Effector memory CD4-positive, alpha-beta T cell (primary cell): ENCODE data around the gene ADPRS.

ENCODE experiments used
- DNase-seq, 3 donors: peaks; one replicate each; pipeline ENCODE4 v3.0.0-alpha.2; 2020
- H3K27ac ChIP-seq: 2 replicates; pipeline ENCODE4 v1.7.0; 2013; ENCODE audit warnings: mild to moderate bottlenecking, low read length, moderate library complexity; ENCODE audit not compliant: insufficient read depth, poor library complexity, severe bottlenecking
- H3K27me3 ChIP-seq: replicated peaks from 2 replicates; pipeline ENCODE4 v1.7.0; 2013; ENCODE audit warnings: mild to moderate bottlenecking, low read length; ENCODE audit not compliant: insufficient read depth, control insufficient read depth, poor library complexity, severe bottlenecking
- H3K36me3 ChIP-seq: 2 replicates; pipeline ENCODE4 v1.7.0; 2013; ENCODE audit warnings: mild to moderate bottlenecking, low read length, moderate library complexity; ENCODE audit not compliant: control insufficient read depth, insufficient read depth
- H3K4me1 ChIP-seq: 2 replicates; pipeline ENCODE4 v1.7.0; 2013; ENCODE audit warnings: low read length, mild to moderate bottlenecking; ENCODE audit not compliant: control insufficient read depth, insufficient read depth, poor library complexity, severe bottlenecking
- H3K4me3 ChIP-seq: 2 replicates; pipeline ENCODE4 v1.7.0; 2013; ENCODE audit warnings: low read length, low read depth, mild to moderate bottlenecking; ENCODE audit not compliant: insufficient read depth, poor library complexity, severe bottlenecking
- H3K9me3 ChIP-seq: 2 replicates; pipeline ENCODE4 v1.7.0; 2013; ENCODE audit warnings: mild to moderate bottlenecking, low read length, moderate library complexity; ENCODE audit not compliant: control insufficient read depth

The ADPRS gene

DNA sequence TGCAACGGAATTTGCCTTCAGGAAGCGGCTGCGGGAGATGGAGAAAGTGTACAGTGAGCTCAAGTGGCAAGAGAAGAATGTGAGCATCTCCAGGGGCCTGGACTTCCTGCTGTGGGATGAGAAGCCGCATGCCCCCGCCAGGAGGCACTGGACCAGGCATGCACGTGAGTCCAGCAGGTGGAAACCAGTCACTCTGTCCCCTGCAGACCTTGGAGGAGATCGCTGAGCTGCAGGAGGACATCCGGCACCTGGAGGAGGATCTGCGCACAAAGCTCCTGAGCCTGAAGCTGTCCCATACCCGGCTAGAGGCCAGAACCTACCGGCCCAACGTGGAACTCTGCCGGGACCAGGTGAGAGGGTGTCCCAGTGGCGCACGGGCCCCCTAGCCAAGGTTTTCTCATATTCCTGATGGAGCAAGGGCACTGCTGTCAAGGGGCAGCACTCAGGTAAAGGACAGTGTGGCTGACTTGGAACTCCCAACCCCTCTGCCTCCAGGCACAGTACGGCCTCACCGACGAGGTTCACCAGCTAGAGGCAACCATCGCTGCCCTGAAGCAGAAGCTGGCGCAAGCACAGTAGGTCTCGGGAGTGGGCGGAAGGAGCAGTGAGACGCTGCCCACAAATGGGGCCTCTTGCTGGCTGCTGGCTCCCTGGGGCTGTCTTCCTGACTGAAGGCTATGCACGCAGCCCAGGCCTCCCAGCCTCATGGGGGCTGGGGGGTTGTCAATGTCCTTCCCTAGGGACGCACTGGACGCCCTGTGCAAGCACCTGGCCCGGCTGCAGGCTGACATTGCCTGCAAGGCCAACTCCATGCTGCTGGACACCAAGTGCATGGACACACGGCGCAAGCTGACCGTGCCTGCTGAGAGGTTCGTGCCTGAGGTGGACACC lies 1.2 kb upstream of the ADPRS start:
- Histone ChIP-seq H3K27ac (no peak overlapping the region), H3K9me3 (no peaks in the 10 kb centered on the region), H3K36me3 (peaks cover 13% of the 10 kb centered on the region), H3K4me1 (peaks cover 17% of the 10 kb centered on the region), H3K4me3 (no peak overlapping the region), H3K27me3 (peaks cover 10% of the 10 kb centered on the region)
- no peak for DNase-seq

DNA sequence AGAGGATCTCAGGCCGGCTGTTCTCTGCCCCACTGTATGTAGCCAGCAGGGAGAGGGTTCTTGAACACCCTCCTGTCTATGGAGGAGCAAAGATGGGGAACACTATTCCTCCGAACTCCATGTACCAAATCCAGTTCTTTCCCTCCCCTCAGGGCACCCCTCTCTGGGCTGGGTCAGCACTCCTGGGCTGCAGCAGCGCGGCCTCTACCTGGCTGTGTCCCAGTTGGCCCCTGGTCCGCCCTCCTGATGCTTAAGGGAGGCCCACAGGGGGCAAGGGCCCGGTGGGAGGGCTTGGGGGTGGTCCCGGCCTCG lies 471 bp upstream of the ADPRS start:
- Histone ChIP-seq H3K27ac (peak overlapping the region; percentile 85), H3K36me3 (peaks cover 21% of the 10 kb centered on the region), H3K4me3 (peak overlapping the region; percentile 97), H3K4me1 (peaks cover 17% of the 10 kb centered on the region), H3K9me3 (no peaks in the 10 kb centered on the region), H3K27me3 (peaks cover 10% of the 10 kb centered on the region)
- no peak for DNase-seq

DNA sequence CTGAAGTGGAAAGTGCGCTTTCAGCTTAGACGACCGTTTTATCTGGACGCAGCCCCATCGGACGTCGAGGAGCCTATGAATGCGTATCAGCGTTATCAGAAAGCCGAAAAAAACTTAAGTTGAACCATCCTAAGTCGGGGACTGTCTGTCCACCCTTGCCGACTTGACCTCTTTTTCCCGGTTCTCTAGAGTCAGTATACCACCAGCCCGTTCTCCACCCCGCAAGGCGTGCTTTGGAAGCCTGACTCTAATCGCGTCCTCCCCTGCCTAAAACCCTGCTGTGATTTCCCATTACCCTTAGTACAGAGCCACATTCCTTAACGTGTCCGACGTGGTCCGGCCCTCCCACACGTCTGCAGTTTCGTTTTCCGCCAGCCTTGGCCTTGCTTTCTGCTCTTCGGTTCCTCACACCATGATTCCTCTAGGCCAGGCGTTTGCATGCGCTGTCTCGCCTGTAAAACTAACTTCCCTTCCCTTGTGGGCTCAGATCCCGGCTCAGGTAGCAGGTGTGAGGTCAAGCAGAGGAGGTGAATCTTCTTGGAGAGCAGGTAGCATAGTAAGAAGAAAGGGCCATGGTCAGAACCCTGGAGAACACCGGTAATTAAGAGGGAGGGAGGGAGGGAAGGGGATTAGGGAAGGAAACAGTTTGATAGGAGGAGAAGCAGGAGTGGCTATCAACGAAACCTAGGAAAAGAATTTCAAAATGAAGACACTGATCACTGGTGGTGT lies 865 bp downstream of the ADPRS start:
- Histone ChIP-seq H3K4me1 (peaks cover 12% of the 10 kb centered on the region), H3K27me3 (no peaks in the 10 kb centered on the region), H3K36me3 (peaks cover 34% of the 10 kb centered on the region), H3K4me3 (peak overlapping the region; percentile 97), H3K9me3 (no peaks in the 10 kb centered on the region), H3K27ac (peak overlapping the region; percentile 85)
- no peak for DNase-seq

DNA sequence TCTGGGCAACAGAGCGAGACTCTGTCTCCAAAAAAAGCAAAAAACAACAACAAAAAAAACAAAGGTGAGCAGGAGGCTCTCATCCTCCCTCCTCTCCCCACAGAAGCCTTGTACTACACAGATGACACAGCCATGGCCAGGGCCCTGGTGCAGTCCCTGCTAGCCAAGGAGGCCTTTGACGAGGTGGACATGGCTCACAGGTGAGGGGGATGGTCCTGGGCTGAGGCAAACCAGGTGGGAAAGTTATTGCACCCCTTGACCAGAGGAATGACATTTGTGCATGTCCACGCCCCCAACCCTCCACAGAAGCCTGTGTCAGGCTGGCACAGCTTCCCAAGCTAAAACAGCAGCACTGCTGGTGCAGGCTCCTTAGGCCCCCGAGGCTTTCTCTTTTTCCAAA lies 2.4 kb downstream of the ADPRS start:
- no peak for DNase-seq
- Histone ChIP-seq H3K36me3 (peaks cover 48% of the 10 kb centered on the region), H3K4me1 (peaks cover 12% of the 10 kb centered on the region), H3K4me3 (no peak overlapping the region), H3K27me3 (no peaks in the 10 kb centered on the region), H3K9me3 (no peaks in the 10 kb centered on the region), H3K27ac (no peak overlapping the region)

DNA sequence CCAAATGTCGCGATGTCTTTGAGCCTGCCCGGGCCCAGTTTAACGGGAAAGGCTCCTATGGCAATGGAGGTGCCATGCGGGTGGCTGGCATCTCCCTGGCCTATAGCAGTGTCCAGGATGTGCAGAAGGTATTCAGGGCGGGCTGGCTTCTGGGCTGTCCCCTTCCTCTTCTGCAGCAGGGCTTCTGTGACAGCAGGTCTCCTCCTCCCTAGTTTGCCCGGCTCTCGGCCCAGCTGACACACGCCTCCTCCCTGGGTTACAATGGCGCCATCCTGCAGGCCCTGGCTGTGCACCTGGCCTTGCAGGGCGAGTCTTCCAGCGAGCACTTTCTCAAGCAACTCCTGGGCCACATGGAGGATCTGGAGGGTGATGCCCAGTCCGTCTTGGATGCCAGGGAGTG lies 3.0 kb downstream of the ADPRS start:
- H3K4me1 ChIP-seq, result peaks cover 12% of the 10 kb centered on the region
- no peaks in the 10 kb centered on the region for H3K9me3 ChIP-seq
- no peaks in the 10 kb centered on the region for H3K27me3 ChIP-seq
- H3K4me3 ChIP-seq, result no peak overlapping the region
- H3K27ac ChIP-seq, result no peak overlapping the region
- no peak for DNase-seq
- H3K36me3 ChIP-seq, result peaks cover 54% of the 10 kb centered on the region

DNA sequence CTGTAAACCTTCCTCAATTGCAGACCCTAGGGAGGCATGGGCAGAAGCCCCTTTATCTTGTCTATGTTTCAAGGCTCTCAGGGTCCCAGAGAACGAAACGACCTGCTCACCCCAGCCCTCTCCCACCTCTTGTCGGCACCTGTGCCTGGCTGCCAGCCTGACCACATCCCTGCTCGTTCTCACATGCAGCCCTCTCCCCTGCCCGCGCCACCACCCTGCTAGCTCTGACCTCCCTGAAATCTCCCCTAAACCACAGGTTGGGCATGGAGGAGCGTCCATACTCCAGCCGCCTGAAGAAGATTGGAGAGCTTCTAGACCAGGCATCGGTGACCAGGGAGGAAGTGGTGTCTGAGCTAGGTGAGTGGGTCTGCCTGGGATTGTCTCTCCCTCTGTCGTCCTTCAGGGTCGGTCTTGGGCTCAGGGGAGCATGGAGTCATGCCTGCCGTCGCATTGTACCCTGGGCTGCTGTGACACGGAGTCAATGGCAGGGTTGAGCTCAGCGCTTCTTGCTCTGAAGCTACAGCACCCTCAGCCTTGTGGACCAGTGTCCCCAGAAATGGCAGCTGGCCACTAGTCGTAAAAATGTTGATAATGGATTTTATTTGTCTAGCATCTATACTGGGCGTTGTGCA lies 3.6 kb downstream of the ADPRS start:
- peaks cover 55% of the 10 kb centered on the region for H3K36me3 ChIP-seq
- H3K9me3 ChIP-seq, result no peaks in the 10 kb centered on the region
- no peak overlapping the region for H3K4me3 ChIP-seq
- no peaks in the 10 kb centered on the region for H3K27me3 ChIP-seq
- no peak for DNase-seq
- H3K27ac ChIP-seq, result no peak overlapping the region
- H3K4me1 ChIP-seq, result peaks cover 12% of the 10 kb centered on the region

DNA sequence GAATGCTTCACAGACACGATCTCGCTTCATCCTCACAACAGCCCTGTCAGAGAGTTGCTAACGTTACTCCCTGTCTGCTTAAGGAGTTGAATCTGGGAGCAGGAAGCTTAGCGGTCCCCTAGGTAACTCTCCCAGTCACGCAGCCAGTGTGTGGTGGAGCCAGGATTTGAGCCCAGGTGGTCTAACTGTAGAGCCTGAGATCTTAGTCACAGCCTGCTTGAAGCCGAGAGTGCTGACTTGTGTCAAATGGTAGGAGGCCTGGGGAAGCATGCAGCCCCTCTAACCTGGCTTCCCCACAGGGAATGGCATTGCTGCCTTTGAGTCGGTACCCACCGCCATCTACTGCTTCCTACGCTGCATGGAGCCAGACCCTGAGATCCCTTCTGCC lies 4.1 kb downstream of the ADPRS start:
- H3K4me3 ChIP-seq, result no peak overlapping the region
- no peaks in the 10 kb centered on the region for H3K27me3 ChIP-seq
- H3K9me3 ChIP-seq, result no peaks in the 10 kb centered on the region
- H3K36me3 ChIP-seq, result peaks cover 55% of the 10 kb centered on the region
- no peak overlapping the region for H3K27ac ChIP-seq
- DNase-seq, result no peak
- peaks cover 12% of the 10 kb centered on the region for H3K4me1 ChIP-seq

DNA sequence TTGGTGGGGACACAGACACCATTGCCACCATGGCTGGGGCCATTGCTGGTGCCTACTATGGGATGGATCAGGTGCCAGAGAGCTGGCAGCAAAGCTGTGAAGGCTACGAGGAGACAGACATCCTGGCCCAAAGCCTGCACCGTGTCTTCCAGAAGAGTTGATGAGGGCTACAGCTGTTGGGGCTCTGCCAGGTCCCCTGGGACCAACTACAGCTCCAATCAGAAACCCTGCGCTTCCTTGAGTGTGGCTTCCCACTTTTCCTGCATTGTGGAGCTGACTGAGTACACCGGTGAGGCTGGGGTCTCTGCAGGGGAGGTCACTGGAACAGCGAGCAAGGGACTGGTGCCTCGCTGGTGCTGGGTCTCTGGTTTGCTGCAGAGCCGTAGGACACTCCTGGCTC lies 4.5 kb downstream of the ADPRS start:
- Histone ChIP-seq H3K4me1 (peaks cover 11% of the 10 kb centered on the region), H3K4me3 (no peak overlapping the region), H3K27ac (no peak overlapping the region), H3K27me3 (no peaks in the 10 kb centered on the region), H3K9me3 (no peaks in the 10 kb centered on the region), H3K36me3 (peaks cover 55% of the 10 kb centered on the region)
- no peak for DNase-seq

DNA sequence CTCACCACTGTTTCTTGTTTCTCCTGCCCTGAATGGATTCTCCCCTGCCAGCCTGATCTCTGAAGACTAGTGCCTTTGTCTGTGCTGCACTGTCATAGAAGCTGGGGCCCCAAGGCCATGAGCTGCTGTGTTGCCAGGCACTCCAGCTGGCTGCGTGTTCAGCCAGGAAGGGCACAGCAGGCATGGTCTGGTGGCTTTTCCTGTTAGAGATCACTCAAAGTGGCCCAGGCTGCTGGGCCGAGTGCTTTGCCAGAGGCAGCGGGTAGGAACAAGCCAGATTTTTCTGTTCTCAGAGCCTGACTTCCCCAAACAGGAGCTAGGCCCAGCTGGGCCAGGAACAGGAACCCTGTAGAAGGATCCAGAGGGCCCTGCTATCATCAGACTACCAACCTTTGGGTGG lies 5.2 kb downstream of the ADPRS start:
- Histone ChIP-seq H3K27me3 (no peaks in the 10 kb centered on the region), H3K36me3 (peaks cover 55% of the 10 kb centered on the region)

DNA sequence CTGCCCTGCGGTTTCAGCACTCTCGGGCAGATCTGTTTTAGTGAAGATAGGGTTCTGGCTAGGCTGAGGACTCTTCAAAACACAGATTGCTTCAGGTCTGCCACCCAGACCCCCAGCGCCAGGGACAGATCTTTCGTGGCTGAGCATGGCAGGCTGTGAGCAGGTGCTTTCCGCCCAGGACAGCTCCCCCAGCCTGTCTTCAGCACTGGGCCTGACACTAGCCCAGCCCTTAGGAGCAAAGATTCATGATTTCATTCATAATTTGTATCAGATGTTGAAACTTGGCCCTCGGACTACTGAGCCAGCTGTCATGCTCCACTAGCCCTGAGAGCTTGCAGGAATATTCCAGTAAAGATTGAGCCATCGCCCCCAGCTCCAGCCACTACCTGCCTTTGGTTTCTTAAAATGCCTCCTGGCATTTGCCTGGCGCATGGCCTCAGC lies 5.9 kb downstream of the ADPRS start:
- Histone ChIP-seq H3K27me3 (no peaks in the 10 kb centered on the region), H3K4me1 (peaks cover 8% of the 10 kb centered on the region), H3K27ac (no peak overlapping the region), H3K36me3 (peaks cover 55% of the 10 kb centered on the region), H3K4me3 (no peak overlapping the region), H3K9me3 (no peaks in the 10 kb centered on the region)
- DNase-seq, result no peak

More for the DNA sequence above, 5.2 kb downstream of the ADPRS start:
- H3K4me1 ChIP-seq, result peaks cover 8% of the 10 kb centered on the region
- H3K27ac ChIP-seq, result no peak overlapping the region
- H3K4me3 ChIP-seq, result no peak overlapping the region
- H3K9me3 ChIP-seq, result no peaks in the 10 kb centered on the region
- DNase-seq, result no peak
